K562 (cell line): ENCODE measurements around the gene IQSEC3.

Source experiments
- EGR1 ChIP-seq: fragments of 450-650 bp; conservative IDR thresholded peaks from 2 replicates; pipeline ENCODE4 v1.6.1; 2017; ENCODE audit warnings: mild to moderate bottlenecking
- KAT8 ChIP-seq: fragments of 450-650 bp; IDR thresholded peaks from 2 replicates; pipeline ENCODE4 v1.6.1; 2016; ENCODE audit warnings: low read depth, mild to moderate bottlenecking
- KDM1A ChIP-seq, 2 experiments: fragments of 450-650 bp; IDR thresholded peaks; 2 replicates each; pipeline ENCODE4 v1.6.1; 2016; ENCODE audit warnings: mild to moderate bottlenecking in 2 of 2
- MEF2A ChIP-seq: IDR thresholded peaks from 2 replicates; pipeline ENCODE4 v1.6.1; 2011; ENCODE audit warnings: low read depth, mild to moderate bottlenecking, low read length, moderate library complexity; ENCODE audit not compliant: control insufficient read depth
- RAD51 ChIP-seq: fragments of 450-650 bp; IDR thresholded peaks from 2 replicates; pipeline ENCODE4 v1.7.1; 2016; ENCODE audit warnings: low read depth, mild to moderate bottlenecking, borderline replicate concordance
- RBM14 ChIP-seq: fragments of 200-400 bp; formaldehyde crosslinking; IDR thresholded peaks from 2 replicates; pipeline ENCODE4 v1.6.1; 2018; ENCODE audit warnings: low read depth, mild to moderate bottlenecking, low read length, moderate library complexity, borderline replicate concordance; ENCODE audit not compliant: insufficient read depth
- SMC3 ChIP-seq: conservative IDR thresholded peaks from 2 replicates; pipeline ENCODE4 v1.6.1; 2011; ENCODE audit warnings: low read depth, low read length, improper control_type of control experiment; ENCODE audit not compliant: insufficient read depth
- ZNF274 ChIP-seq: IDR thresholded peaks from 2 replicates; pipeline ENCODE4 v1.6.1; 2011; ENCODE audit warnings: low read depth, mild to moderate bottlenecking, low read length, moderate library complexity, borderline replicate concordance
- TF ChIP-seq, protein P1 (sequence below): sonication (generic); formaldehyde crosslinking; IDR thresholded peaks from 2 replicates; pipeline ENCODE4 v1.8.1; 2023; ENCODE audit warnings: mild to moderate bottlenecking, missing genetic modification reagents

GRCh38 chr12:215116-215515 lies 148.5 kb downstream of the IQSEC3 start:
- TF ChIP-seq KDM1A (IDR thresholded peaks at IDR 0.05): no peak
- TF ChIP-seq, protein P1, sequence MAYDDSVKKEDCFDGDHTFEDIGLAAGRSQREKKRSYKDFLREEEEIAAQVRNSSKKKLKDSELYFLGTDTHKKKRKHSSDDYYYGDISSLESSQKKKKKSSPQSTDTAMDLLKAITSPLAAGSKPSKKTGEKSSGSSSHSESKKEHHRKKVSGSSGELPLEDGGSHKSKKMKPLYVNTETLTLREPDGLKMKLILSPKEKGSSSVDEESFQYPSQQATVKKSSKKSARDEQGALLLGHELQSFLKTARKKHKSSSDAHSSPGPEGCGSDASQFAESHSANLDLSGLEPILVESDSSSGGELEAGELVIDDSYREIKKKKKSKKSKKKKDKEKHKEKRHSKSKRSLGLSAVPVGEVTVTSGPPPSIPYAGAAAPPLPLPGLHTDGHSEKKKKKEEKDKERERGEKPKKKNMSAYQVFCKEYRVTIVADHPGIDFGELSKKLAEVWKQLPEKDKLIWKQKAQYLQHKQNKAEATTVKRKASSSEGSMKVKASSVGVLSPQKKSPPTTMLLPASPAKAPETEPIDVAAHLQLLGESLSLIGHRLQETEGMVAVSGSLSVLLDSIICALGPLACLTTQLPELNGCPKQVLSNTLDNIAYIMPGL (CRISPR knock-in tag): no peak
- no peak for TF ChIP-seq SMC3
- no peak for TF ChIP-seq RAD51
- no peak for TF ChIP-seq RBM14
- TF ChIP-seq ZNF274: no peak
- no peak for TF ChIP-seq EGR1
- TF ChIP-seq MEF2A: no peak
- TF ChIP-seq KAT8: no peak
